ENCODE data around the gene LRRC43. TPM values are rescaled to one million over a fixed set of nuclear protein-coding genes. Genes with fewer than 3 reads are reported as not detected.

Gene LRRC43
- total and polyA plus RNA-seq, 10 of the 15 experiments (the other 5 are each of a cell fraction or from before 2014, with no cell fraction given): 0.23 TPM; not detected in 9

DNA sequence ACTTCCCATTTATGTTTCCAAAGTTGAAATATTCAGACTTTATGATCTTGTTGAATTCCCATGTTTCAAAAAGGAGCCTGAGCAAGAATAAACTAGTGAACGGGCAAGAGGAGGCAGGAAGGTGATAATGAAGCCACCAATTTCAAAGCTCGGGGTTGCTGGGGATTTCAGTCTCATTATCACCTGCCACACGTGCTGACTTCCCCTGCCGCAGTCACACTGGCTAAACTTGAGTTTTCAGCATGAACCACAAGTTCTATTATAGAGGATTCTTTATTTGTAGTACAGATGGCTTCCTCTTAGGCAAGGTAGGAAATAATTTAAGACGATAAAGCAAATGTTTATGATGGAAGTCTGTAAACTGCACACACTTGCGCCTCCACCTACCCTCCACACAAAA is 61.0 kb downstream of the LRRC43 start:
- DNase-seq (ENCODE audit: low read depth, low spot score): no peak
- Histone ChIP-seq H3K9ac (ENCODE audit: control insufficient read depth, insufficient read depth, low read length) (no peak overlapping the region), H3K4me3 (no peak overlapping the region), H3K27ac (ENCODE audit: control insufficient read depth, insufficient read depth) (no peak overlapping the region), H3K9me3 (replicated peaks; ENCODE audit: control insufficient read depth, insufficient read depth, low read length) (no peaks in the 10 kb centered on the region), H3K4me2 (ENCODE audit: control insufficient read depth, insufficient read depth) (no peak overlapping the region), H3K36me3 (ENCODE audit: control insufficient read depth in 2 of 2, insufficient read depth in 2 of 2, low read length in 1 of 2) (peaks cover 0 to 6% of the 10 kb centered on the region in 2 experiments; a peak in 2 of 4 replicates), H3K27me3 (replicated peaks in 1 of 2; ENCODE audit: control insufficient read depth in 2 of 2, insufficient read depth in 2 of 2, low read length in 1 of 2) (no peaks in the 10 kb centered on the region), H3K79me2 (ENCODE audit: control insufficient read depth, insufficient read depth, low read length) (no peaks in the 10 kb centered on the region), H2AFZ (ENCODE audit: control insufficient read depth, low read depth, low read length) (no peak overlapping the region), H3K4me1 (ENCODE audit: control insufficient read depth, insufficient read depth, low read length) (peaks cover 15% of the 10 kb centered on the region), H4K20me1 (ENCODE audit: control insufficient read depth, insufficient read depth) (no peaks in the 10 kb centered on the region)
- intact Hi-C loops (cut with micrococcal nuclease; ENCODE audit: unreplicated experiment): no loop called here
- in situ Hi-C loops (cut with MboI): no loop called here
- no peak; the same call in 2 of the 3 replicates for ATAC-seq
- 67% methylated on average over 6 of the region's 6 CpGs for WGBS (ENCODE audit: insufficient coverage, insufficient replicate concordance, low lambda C conversion rate, missing lambda C conversion rate)
- ChIA-PET RAD21 (ENCODE audit: unreplicated experiment) (interaction anchor here (1.8 kb wide), 1 partner anchor 23 kb away, joined by 7 read pairs; the partner anchor contains the start of gene VPS33A), POLR2A (interaction anchor here (0.5 to 1.0 kb wide), 3 partner anchors 18 to 1205 kb away, joined by 3 to 4 read pairs (median 3); partner anchors contain the start of gene ZCCHC8), SMC1A (ENCODE audit: uncharacterized antibody, unreplicated experiment) (interaction anchor here (0.7 to 2.2 kb wide), 5 partner anchors 18 to 77 kb away, joined by 3 to 5 read pairs (median 5); partner anchors contain the start of genes DIABLO and VPS33A), CTCF (interaction anchor here (1.5 to 1.7 kb wide), 2 partner anchors 22 to 23 kb away, joined by 4 to 7 read pairs; no protein-coding TSS in a partner anchor)
- BruUV-seq (replicated peaks): no TSS peak
- no peak for FAIRE-seq
- TF ChIP-seq ASH2L (IDR thresholded peaks at IDR 0.05; ENCODE audit: borderline replicate concordance, low read depth): no peak
- no peak for TF ChIP-seq YBX1 (IDR thresholded peaks at IDR 0.05)
- TF ChIP-seq SREBF2 (IDR thresholded peaks at IDR 0.05; ENCODE audit: low read length): no peak
- peak; percentile 47; the same call in 1 of the 2 replicates for TF ChIP-seq MTA2 (IDR thresholded peaks at IDR 0.05; ENCODE audit: low read depth)
- TF ChIP-seq RUNX3 (IDR thresholded peaks at IDR 0.05; ENCODE audit: low read length): 0 out of 2 replicates have a peak, but pooled peaks have one; percentile 15
- peak; percentile 92 to 94 for TF ChIP-seq BHLHE40 (IDR thresholded peaks at IDR 0.05; ENCODE audit: borderline replicate concordance in 1 of 2, low read depth in 2 of 2, low read length in 1 of 2)

Data from GM12878 (cell line).